Mucosa of stomach (tissue), 1 donor: ENCODE measurements around the gene ITGA2.

Experiments used
- H3K27me3 ChIP-seq: one replicate; pipeline ENCODE4 v1.7.0; 2013; ENCODE audit warnings: mild to moderate bottlenecking, low read length; ENCODE audit not compliant: control insufficient read depth, insufficient read depth
- H3K36me3 ChIP-seq: one replicate; pipeline ENCODE4 v1.7.0; 2013; ENCODE audit warnings: low read length; ENCODE audit not compliant: control insufficient read depth, insufficient read depth
- H3K4me1 ChIP-seq: one replicate; pipeline ENCODE4 v1.7.0; 2013; ENCODE audit warnings: mild to moderate bottlenecking, low read length; ENCODE audit not compliant: control insufficient read depth, insufficient read depth
- H3K4me3 ChIP-seq: one replicate; pipeline ENCODE4 v1.7.0; 2013; ENCODE audit warnings: low read length
- H3K9ac ChIP-seq: one replicate; pipeline ENCODE4 v1.7.0; 2013; ENCODE audit warnings: mild to moderate bottlenecking, low read length, moderate library complexity
- H3K9me3 ChIP-seq: one replicate; pipeline ENCODE4 v1.7.0; 2013; ENCODE audit warnings: mild to moderate bottlenecking, low read length, moderate library complexity; ENCODE audit not compliant: control insufficient read depth
- donor health status: Pancreatic carcinoma.

Gene ITGA2

DNA sequence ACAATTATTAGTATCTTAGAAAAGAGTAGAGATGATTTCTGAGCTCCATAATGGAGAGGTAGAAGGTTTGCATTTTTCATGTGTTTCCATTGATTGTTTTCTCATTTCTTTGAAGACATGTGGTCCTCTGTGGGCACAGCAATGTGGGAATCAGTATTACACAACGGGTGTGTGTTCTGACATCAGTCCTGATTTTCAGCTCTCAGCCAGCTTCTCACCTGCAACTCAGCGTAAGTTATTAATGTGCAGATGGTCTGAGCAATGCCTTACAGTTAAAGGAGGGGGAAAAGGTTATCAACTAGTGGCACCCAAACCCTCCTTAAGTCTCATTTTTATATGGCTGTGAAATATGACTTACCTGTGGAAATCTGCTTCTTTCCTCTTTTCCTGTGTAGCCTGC is 59.1 kb downstream of the ITGA2 start:
- Histone ChIP-seq H3K9me3 (no peaks in the 10 kb centered on the region), H3K4me3 (no peak overlapping the region), H3K27me3 (no peaks in the 10 kb centered on the region), H3K4me1 (peaks cover 5% of the 10 kb centered on the region), H3K36me3 (no peaks in the 10 kb centered on the region), H3K9ac (no peak overlapping the region)

DNA sequence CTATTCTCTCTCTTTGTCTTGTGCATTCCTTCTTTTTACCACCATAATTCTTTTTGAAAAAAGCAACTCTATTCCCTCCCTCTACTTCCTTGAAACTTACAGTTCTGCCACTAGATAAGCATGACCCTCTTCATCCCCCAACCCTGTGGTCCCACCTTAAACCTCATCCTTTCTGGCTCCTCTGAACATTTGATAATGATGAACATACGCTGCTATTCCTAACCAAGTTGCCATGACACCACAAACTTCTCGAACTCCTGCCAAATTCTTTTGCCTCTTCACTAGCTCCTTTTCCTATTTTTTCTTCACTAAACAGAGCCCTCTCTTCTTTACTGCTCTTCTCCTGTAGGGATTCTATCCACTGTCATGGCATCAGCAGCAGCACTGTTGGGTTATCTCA is 63.3 kb downstream of the ITGA2 start:
- no peak overlapping the region for H3K4me3 ChIP-seq
- no peaks in the 10 kb centered on the region for H3K27me3 ChIP-seq
- no peaks in the 10 kb centered on the region for H3K4me1 ChIP-seq
- no peak overlapping the region for H3K9ac ChIP-seq
- no peaks in the 10 kb centered on the region for H3K36me3 ChIP-seq
- H3K9me3 ChIP-seq: no peaks in the 10 kb centered on the region

DNA sequence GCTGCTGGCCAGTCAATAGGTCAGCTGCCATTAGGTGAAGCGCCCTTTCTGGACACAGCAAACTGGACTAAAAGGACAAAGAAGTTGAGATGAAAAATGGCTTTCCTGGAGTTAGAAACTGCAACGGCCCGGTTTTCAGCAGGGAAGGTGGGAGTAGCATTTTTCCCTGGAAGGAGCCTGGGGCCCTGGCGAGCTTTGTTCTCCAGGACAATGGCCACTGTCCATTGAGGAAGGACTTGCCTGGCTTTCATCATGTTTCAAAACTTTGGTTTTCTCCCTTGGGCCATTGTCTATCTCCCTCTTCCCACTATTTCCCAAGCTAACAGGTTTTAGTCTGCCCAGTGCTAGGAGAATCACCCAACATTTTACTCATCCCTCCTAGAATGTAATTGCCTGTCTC is 64.2 kb downstream of the ITGA2 start:
- H3K4me3 ChIP-seq: no peak overlapping the region
- no peaks in the 10 kb centered on the region for H3K36me3 ChIP-seq
- no peak overlapping the region for H3K9ac ChIP-seq
- H3K9me3 ChIP-seq: no peaks in the 10 kb centered on the region
- no peaks in the 10 kb centered on the region for H3K4me1 ChIP-seq
- no peaks in the 10 kb centered on the region for H3K27me3 ChIP-seq

DNA sequence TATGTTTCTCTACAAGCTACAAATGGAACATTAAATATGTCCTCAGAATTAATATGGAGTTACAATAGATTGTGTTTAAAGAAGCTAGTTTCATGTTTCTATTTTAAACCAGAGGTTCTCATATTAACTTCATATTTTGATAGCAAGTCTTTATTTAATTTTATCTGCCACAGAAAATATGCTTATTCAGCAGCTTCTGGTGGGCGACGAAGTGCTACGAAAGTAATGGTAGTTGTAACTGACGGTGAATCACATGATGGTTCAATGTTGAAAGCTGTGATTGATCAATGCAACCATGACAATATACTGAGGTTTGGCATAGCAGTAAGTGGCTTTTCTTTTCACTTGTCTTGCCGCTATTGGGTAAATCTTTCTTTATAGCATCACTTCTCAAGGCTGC is 66.2 kb downstream of the ITGA2 start:
- H3K36me3 ChIP-seq: no peaks in the 10 kb centered on the region
- no peaks in the 10 kb centered on the region for H3K9me3 ChIP-seq
- H3K9ac ChIP-seq: no peak overlapping the region
- no peaks in the 10 kb centered on the region for H3K4me1 ChIP-seq
- H3K27me3 ChIP-seq: no peaks in the 10 kb centered on the region
- no peak overlapping the region for H3K4me3 ChIP-seq

DNA sequence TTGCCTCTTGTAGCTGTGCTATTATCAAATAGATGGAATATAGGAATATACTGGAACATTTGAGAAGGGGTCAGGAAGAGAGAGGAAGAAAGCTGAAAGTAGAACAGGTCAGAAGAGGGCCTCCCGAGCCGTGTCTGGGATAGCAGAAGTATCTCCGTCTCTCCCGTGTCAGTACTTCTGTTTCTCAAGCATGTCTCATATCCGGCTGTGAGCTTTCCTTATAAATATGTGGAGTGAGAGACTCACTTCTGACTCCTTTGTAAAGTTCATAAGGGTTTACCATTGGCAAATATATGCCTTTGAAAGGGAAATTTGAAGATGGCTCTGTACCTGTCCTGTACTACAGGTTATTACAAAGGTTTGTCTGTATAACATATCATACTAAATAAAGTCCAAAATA is 70.1 kb downstream of the ITGA2 start:
- Histone ChIP-seq H3K9ac (no peak overlapping the region), H3K4me3 (no peak overlapping the region), H3K9me3 (no peaks in the 10 kb centered on the region), H3K4me1 (no peaks in the 10 kb centered on the region), H3K36me3 (no peaks in the 10 kb centered on the region), H3K27me3 (no peaks in the 10 kb centered on the region)

DNA sequence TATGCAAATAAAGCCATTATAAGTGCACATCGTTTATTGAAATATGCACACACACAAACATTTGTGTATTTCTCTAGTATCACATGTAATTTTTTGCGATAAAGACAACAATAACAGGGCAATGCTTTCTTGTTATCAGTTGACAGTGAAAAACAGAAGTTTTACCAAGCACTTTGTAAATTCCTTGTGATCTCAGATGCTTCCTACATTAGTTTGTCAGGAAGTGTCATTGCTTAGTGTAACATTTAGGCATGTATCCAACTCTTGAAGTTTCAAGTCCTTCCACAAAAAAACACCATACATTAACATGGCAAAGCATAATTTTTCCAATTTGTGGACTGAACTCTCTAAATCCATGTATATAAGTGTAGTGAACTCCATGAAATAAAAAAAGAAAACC is 74.0 kb downstream of the ITGA2 start:
- no peaks in the 10 kb centered on the region for H3K4me1 ChIP-seq
- H3K9ac ChIP-seq: no peak overlapping the region

DNA sequence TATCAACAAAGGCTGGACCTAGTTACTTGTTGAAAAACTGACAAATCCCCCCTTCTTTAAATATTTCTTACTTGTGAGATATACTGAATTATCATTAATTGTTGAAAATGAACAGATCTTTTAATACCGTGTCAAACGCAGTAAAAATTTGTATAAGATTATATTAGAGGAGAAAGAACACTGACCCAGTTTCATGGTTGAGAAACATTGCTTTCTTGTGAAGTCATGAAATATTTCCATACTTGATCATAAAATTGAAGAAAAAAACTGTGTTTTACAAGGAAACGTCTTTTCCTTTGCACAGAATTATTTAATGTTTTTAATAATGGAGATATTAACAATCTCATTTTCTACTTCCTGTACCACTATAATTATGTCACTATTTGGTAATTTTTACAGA is 74.6 kb downstream of the ITGA2 start:
- Histone ChIP-seq H3K27me3 (no peaks in the 10 kb centered on the region), H3K9ac (no peak overlapping the region), H3K36me3 (no peaks in the 10 kb centered on the region), H3K4me3 (no peak overlapping the region), H3K9me3 (no peaks in the 10 kb centered on the region), H3K4me1 (no peaks in the 10 kb centered on the region)

More for the DNA sequence above, 74.0 kb downstream of the ITGA2 start:
- Histone ChIP-seq H3K9me3 (no peaks in the 10 kb centered on the region), H3K4me3 (no peak overlapping the region), H3K36me3 (no peaks in the 10 kb centered on the region), H3K27me3 (no peaks in the 10 kb centered on the region)

DNA sequence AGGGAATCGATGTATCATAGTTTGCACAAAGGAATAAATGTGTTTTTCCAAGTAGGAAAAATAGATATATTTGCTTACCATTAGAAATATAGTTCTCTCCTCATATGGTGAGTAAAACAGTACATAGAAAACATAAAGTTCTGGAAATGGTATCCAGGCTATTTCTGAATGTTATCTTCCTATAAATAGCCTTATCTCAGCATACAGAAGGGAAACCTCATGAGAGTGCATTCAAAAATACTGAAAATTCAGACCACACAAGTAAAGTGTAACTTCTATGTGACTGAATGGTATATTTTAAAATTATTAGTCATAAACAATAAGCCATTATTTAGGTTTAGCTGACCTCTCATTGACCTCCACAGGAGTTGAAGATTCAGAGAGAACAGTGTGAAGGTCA is 76.9 kb downstream of the ITGA2 start:
- Histone ChIP-seq H3K36me3 (no peaks in the 10 kb centered on the region), H3K4me1 (no peaks in the 10 kb centered on the region), H3K9ac (no peak overlapping the region), H3K4me3 (no peak overlapping the region), H3K27me3 (no peaks in the 10 kb centered on the region), H3K9me3 (no peaks in the 10 kb centered on the region)

DNA sequence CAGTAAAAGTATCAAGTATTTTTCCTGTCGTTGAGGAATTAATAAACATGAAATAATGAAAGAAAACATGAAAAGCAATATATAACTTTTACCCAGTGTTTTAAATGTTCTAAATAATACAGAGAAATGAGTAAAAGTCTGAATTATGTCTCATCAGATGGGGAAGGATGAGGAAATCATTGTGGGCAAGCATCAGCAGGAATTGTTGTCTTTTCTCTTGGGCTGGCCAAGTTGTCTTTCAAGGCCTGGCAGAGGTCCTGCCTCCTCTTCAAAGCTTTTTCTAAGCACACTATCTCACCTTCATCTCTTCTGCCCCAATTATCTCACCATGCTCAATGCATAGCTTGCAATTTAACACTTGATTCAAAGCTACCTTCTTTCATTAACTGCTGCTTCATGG is 78.5 kb downstream of the ITGA2 start:
- Histone ChIP-seq H3K27me3 (no peaks in the 10 kb centered on the region), H3K4me1 (no peaks in the 10 kb centered on the region)

DNA sequence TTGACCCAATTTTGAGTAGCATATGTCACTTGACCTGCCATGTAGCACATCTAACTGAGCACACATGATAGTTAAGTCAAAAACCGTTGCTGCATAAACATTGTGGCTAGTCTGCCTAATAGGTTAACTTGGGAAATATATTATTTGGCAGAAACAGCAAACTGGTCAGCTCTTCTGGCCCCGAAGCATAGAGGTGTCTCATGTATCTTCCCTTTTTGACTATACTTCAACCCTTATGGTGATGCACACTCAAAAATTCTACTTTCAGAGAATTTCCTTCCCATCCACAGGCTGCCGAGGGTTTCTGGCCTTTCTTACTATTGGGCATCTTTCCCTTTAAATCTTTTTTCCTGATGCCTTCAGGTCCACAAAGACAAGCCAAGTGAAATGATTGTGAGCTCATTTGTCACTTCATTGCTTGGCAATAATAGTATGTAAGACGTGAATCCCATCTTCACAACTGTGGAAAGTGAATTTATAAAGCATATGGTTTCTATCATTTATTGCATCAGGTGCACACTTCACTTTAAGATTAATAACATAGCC is 79.2 kb downstream of the ITGA2 start:
- Histone ChIP-seq H3K9ac (no peak overlapping the region), H3K36me3 (no peaks in the 10 kb centered on the region), H3K27me3 (no peaks in the 10 kb centered on the region), H3K9me3 (no peaks in the 10 kb centered on the region), H3K4me3 (no peak overlapping the region), H3K4me1 (no peaks in the 10 kb centered on the region)

More for the DNA sequence above, 78.5 kb downstream of the ITGA2 start:
- Histone ChIP-seq H3K36me3 (no peaks in the 10 kb centered on the region), H3K9me3 (no peaks in the 10 kb centered on the region), H3K4me3 (no peak overlapping the region), H3K9ac (no peak overlapping the region)

DNA sequence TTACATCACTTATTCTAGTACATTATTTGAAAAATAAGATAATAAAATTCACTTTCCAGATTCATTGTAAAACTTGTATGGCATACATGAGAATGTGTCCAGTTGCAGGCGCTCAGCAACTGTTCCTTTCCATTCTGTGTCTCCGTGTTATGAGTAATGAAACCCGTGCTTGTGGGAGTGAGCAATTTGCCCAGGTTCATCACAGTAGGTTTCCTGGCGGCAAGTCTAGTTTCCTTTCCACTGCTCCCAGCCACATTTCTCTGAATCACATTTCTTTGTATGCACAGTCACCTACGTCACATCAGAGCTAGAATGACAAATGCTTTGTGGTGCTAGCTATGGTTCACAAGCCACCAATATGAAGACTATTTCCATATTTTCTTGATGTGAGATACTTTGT is 80.5 kb downstream of the ITGA2 start:
- Histone ChIP-seq H3K9ac (no peak overlapping the region), H3K9me3 (no peaks in the 10 kb centered on the region), H3K27me3 (no peaks in the 10 kb centered on the region), H3K36me3 (no peaks in the 10 kb centered on the region), H3K4me1 (no peaks in the 10 kb centered on the region), H3K4me3 (no peak overlapping the region)

DNA sequence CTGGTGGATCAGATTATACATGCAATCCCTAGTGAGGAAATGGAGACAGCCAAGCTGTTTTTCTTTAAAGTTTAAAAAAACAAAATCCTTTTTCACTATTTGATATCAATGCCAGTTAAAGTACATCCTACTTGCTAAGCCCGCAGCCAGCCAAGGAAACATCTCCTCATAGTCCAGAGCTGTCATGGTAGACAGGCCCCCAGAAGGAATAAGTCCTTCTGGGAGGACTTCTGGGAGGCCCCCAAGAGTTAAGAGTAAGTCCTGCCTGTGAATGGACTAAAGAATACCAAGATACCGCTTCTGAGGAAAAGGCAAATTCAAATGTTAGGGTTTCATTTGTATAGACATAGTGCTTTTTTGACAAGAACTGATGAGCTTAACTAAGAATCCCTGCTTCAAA is 82.1 kb downstream of the ITGA2 start:
- H3K27me3 ChIP-seq: no peaks in the 10 kb centered on the region
- no peak overlapping the region for H3K9ac ChIP-seq
- H3K4me1 ChIP-seq: no peaks in the 10 kb centered on the region
- no peaks in the 10 kb centered on the region for H3K9me3 ChIP-seq
- H3K4me3 ChIP-seq: no peak overlapping the region
- H3K36me3 ChIP-seq: peaks cover 6% of the 10 kb centered on the region

DNA sequence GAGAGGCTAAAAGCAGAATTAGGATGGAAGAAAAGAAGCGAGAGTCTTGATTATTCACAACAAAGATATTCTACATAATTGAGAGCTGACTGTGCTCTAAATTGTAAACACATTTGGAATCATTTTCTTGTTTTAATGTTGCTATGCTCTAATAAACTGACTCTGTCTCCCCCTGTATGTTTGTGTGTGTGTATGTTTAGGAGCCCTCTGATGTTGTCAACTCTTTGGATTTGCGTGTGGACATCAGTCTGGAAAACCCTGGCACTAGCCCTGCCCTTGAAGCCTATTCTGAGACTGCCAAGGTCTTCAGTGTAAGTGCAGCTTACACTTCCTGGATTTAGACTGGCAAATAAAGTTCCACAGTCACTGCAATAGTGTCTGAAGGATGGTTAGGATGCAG is 82.6 kb downstream of the ITGA2 start:
- Histone ChIP-seq H3K36me3 (peaks cover 6% of the 10 kb centered on the region), H3K9me3 (no peaks in the 10 kb centered on the region), H3K4me3 (no peak overlapping the region), H3K27me3 (no peaks in the 10 kb centered on the region), H3K9ac (no peak overlapping the region), H3K4me1 (no peaks in the 10 kb centered on the region)
